HG03139 (cell line): ENCODE measurements around the gene TANGO6.

ENCODE experiments used
- ATAC-seq: cut with Tn5 transposase; IDR thresholded peaks from one replicate; pipeline ENCODE4 v1.9.1; 2021; ENCODE audit not compliant: unreplicated experiment

TANGO6 gene

DNA sequence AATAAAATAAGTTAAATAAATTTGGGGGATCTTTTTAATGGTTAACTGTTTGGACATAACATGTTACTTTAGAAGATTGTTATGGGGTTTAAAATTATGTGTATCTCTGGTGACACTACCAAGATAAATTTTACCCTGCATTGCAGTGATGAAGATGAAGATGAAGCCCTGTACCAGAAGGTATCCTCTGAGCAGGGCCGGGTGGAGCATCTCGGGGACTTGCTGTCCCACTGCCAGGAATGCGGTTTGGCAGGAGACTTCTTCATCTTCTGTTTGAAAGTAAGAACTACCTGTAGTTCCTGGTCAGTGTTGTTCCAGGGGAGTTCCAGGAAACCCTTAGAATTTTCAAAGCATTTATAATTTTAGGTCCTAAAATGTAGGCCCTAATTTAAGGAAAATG, 64.0 kb downstream of the TANGO6 start:
- no peak for ATAC-seq

GRCh38 chr16:68907781-68908181, 64.5 kb downstream of the TANGO6 start:
- ATAC-seq = no peak

DNA sequence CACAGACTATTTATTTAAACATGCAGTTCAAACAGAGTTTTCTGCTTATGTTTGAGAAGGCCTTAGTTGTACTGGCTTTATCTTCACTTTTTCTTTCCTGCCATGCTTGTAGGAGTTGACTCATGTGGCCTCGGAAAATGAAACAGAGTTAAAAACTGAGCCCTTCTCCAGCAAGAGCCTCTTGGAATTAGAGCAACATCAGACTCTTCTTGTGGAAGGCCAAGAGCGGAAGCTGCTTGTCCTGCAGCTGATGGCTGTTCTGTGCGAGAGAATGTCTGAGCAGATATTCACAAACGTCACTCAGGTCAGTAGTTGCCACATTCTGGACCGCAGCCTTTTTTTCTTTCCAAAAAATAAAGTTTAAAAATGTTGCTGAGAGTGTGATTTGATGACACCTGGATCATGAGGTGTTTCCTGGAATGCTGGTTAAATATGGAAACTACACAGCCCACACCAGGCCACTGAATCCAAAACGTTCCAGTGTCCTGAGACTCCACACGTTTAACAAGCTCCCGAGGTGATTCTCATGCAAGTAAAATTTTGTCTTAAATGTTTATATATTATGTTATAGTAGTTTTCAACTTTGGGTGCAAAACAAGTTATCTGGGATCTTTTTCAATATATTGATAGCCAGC, 65.9 kb downstream of the TANGO6 start:
- no peak for ATAC-seq

DNA sequence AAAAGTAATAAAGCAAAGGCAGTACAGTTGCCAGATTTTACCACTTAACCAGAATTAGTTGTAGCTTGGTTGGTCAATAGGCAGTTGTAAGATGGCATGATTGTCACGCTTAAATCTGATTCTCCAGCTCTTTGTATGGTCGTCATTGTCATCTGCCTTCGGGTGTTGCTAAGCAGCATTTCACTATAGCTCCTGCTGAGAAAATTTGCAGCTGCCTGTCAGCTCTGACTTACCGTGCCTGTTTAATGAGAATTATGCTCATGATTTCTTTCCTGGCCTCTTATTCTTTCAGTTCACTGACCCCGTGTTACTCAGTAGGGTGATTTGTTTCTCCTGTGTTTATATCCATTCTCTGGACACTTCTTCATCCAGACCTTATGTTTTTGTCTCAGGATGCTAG, 66.7 kb downstream of the TANGO6 start:
- ATAC-seq = no peak

DNA sequence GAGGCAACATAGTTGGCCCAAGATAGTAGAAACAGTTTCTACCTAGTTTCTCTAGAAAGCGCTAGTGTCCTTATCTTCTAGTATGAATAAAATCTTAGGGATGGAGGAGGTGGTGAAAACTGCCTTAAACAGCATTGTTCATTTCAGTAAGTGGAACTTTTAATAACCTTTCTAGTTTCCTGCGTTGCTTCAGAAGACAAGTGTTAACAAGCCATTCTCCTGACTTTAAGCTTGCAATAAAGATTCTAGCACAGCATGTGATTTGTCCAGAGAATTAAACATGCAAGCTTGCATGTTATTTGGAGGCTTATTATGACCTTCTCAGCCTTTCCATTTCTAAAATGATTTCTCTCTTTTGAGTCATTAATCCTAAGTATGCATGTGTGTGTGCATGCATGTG, 72.3 kb downstream of the TANGO6 start:
- no peak for ATAC-seq

- ATAC-seq = no peak
These were observed 74.2 kb downstream of the TANGO6 start for GRCh38 chr16:68917541-68917940.

DNA sequence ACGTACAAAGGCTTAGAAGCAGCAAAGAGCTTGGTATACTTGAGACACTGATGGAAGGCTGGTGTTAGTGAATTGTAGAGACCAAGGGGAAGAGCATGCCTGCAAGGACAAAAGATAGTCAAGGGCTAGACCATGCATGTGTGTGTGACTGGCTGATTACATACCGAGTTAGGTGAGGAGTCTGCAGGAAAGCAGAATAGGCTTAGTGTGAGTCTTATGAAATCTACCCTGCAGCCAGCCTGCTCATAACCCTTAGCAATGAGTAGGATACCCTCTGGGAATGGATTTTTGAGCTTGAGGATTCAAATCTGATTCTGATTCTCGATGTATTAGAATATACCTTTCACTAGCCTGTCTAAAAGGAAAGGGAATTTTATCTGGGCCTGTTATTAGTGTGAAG, 77.0 kb downstream of the TANGO6 start:
- no peak for ATAC-seq

DNA sequence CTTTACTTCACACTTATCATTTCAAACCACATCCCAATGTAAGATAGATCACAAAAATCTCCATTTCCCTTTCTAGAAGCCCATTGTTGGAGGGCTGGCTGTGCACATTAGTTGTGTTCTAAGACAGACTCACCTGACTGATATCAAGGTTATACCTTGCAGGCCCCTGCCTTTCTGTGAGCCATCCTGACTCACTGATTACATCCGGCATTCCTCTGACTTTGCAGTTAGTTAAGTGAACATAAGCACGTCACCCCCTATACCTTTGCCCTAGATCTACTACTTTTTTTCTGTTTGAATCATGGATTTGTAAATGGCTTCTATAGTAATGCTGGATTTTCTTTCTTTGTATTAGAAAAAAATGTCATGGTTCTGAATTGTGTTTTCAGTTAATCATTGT, 78.3 kb downstream of the TANGO6 start:
- no peak for ATAC-seq

DNA sequence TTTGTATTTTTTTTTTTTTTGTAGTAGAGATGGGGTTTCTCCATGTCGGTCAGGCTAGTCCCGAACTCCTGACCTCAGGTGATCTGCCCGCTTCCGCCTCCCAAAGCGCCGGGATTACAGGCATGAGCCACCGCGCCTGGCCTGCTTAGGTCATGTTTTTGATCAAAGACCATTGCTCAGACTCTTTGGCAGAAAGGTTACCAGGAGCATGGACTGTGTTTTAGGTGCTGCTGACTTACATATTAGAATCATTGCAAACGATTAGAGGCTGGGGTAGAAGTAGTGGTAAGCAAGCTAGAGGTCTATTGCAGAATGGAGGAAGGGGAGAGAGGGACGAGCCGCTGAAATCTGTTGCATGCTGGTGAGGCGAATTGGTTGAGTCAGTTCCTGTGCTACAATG, 79.8 kb downstream of the TANGO6 start:
- ATAC-seq = no peak

GRCh38 chr16:68927018-68927417, 83.7 kb downstream of the TANGO6 start:
- no peak for ATAC-seq

GRCh38 chr16:68931196-68931595, 87.9 kb downstream of the TANGO6 start:
- no peak for ATAC-seq

DNA sequence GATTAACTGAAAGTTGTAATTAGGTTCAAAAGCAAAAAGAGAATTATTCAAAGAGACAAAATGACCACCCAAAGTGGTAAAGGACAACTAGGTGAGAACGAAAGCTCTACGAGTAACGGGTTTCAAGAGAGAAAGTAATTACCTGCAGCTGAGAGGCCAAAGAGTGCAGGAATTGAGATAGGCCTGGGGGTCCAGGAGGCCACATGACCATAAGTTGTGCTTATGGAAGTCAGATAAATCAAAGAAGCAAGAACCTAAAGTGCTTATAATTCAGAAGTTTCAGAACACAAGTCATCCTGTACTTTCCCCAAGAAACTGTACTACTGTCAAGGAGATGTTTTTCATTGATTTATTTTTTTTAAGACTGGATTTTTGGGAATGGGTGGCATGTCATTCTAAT, 91.1 kb downstream of the TANGO6 start:
- no peak for ATAC-seq

- ATAC-seq = no peak
These were observed 91.7 kb downstream of the TANGO6 start for GRCh38 chr16:68935008-68935407.

- no peak for ATAC-seq
These were observed 93.7 kb downstream of the TANGO6 start for GRCh38 chr16:68936736-68937631.

- ATAC-seq = no peak
These were observed 96.5 kb downstream of the TANGO6 start for GRCh38 chr16:68939692-68940320.

DNA sequence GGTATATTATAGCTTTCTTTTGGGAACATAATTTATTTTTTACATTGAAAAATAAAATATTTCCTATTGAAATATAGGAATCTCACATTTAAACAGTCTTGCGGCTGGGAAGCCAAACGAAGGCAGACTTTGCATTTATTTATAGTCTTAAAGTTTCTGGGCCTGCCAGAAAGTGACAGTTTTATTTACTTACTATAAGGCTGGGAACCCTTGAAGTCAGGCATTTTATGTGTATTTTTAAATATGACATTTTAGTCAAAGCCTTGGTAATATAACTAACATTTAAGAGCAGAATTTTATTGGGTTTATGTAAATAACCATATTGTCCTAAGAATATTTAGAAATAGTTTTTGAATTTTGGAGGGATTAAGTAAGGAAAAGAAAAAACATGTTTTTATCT, 97.5 kb downstream of the TANGO6 start:
- no peak for ATAC-seq

DNA sequence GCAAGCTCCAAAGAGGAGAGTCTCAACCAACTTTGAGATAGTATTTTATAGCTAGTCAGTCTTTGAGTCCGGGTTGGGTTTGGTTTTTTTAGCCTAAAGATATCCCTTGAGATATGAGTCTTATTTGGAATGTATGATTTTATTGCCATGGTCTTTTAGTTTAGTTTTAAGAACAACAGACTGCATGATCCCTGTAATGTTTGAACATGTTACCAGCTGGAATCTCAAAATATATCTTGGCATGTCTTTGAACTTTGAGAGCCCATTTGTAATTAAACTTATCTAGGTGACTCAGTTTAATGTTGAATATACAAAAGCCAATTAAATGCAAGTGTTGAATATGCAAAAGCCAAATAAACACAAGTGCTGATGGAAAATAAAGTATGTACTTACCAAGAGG, 100.6 kb downstream of the TANGO6 start:
- ATAC-seq = no peak

DNA sequence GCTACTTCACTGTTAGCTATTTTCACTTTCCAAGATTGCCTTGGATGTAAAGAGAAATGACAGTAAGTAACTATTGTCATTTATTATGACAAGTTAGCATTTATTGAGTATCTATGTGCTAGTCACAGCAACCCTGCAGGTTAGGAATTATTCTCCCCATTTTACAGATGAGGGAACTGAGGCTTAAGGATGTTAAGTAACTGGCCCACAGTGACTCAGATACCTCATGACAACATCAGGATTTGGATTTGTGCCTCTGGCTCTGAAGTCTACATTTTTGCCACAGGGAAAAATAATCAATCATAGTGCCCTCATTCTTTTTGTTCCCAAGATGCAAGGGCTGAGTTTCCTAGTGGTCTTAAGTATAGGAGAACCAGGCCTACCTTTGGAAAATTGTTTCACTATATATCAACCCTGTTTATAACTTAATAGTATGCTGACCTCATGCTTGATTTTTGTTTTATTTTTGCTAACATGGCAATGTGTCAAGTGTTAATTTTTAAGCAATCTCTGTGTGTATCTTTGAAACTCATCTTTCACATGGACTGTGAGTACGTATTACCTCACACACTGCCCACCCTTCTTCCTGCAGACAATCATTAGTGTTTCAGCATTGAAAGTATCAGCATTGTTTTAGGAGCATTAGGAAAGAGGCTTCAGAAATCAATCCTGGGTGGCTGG, 105.0 kb downstream of the TANGO6 start:
- no peak for ATAC-seq

DNA sequence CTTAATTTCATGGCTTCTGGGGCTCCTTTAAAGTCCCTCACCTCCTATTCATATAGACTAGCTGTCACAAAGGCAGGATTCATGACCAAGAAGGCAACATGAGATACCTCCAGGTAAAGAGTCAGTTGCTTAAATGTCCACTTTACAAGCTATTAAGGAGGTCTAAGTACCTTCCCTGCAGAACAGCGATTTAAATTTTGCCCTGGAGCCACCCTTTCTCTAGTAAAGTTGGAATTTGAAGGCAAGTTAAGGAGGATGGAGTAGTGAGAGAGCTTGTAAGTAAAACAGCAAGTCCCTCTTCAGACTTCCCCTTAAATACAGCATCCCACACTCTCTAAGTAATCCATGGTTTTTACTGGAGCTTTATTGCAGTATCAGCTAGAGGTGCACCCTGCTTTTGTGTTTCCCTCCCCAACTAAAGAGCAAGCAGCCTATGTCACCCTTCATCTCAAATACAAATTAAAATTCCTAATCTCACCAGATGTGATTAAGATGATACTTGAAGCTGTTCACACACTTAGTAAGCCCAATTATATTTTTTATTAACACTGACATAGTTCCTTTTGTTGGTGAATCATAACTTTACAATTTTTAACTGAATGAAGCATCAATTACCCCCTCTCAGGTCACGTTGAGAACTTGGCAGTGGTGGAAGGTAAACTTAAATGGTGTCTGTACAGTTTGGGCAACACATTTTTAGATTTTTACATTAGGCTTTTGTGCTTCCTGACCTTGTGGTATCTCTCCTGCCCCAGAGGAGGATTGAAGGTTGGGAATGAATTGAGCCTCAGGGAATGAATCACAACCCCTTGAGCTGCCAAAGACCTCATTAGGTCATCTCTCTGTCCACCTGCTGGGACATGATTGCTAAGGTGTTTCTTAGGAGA, 108.9 kb downstream of the TANGO6 start:
- ATAC-seq = no peak

DNA sequence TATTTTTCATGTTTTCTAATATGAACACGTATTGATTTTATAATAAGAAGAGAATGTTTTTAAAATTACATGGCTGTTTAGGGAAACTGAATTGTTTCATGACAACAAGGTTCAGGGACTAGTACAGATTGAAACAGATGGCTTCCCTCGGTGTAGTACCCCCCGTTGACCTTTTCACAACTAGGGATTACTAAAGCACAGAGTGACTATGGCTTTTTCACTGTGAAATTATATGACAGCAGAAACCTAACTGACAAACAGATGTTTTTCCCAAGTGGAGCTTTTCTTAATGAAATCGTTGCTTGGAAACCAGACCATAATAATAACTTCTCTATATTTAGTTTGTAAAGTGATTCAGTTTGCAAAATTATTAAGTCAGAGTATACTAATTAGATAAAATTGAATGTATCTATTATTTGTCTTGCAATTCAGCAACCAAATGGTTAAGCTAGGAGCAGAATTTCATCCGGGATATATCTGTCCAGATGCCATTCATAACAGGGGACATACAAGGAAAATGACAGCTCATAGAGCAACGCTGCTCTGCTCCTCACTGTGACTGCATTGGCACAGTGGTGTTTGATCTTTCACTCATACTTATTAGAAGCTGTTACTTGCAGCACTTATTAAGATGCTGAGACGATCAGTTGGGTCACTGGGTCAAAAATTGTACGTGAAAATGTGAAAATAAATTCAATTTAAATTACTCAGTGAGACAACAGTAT, 111.7 kb downstream of the TANGO6 start:
- ATAC-seq = no peak
